GM13976 (cell line): ENCODE measurements around the gene HTR3E.
"Not testable (repeated sequence)": the region's sequence is repeated elsewhere in the genome, so short reads cannot be mapped to it uniquely, and the experiment has no call there.

Source experiments
- DNase-seq: peaks from one replicate; pipeline ENCODE4 v3.0.0; 2012; ENCODE audit warnings: low spot score
- CTCF ChIP-seq: IDR thresholded peaks from 2 replicates; pipeline ENCODE4 v1.5.1; 2012; ENCODE audit warnings: borderline replicate concordance, mild to moderate bottlenecking; ENCODE audit not compliant: insufficient read depth; ENCODE audit errors: extremely low read depth, missing control alignments, control extremely low read depth
- in situ Hi-C: fragments of 300-500 bp; cut with MboI; formaldehyde crosslinking; loops from one replicate; pipeline ENCODE4 v1.12.0; 2022; ENCODE audit warnings: low sequenced_read_pairs, mixed read lengths, inconsistent platforms; ENCODE audit not compliant: unreplicated experiment

Gene HTR3E

GRCh38 chr3:184066211-184066610 lies 30.7 kb upstream of the HTR3E start:
- DNase-seq: no peak
- in situ Hi-C loops: no loop called here
- TF ChIP-seq CTCF: no peak

DNA sequence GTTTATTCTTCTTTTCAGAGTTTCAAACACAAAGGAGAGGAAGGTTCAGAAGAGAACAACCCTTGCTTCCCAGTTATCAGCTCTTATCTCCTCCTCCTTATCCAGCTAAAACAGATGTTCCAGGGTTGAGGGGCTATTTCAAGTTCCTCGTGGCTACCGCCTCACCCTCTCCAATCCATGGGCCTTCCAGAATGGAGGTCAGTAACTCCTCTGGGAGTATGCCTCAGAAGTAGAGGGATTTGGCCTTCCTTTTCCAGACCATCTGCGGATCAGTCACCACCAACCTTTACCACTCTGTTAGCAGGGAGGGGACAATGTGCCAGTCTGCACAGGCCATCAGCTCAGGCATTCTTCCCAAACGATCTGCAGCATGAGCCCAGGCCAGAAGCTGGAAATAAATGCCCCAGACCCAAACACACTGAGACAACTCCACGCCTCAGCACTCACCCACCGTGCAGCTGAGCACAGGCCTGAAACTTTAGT lies 29.2 kb upstream of the HTR3E start:
- in situ Hi-C loops: no loop called here
- no peak for TF ChIP-seq CTCF
- DNase-seq: no peak

GRCh38 chr3:184068344-184068743 lies 28.5 kb upstream of the HTR3E start:
- in situ Hi-C loops: no loop called here
- TF ChIP-seq CTCF: no peak

DNA sequence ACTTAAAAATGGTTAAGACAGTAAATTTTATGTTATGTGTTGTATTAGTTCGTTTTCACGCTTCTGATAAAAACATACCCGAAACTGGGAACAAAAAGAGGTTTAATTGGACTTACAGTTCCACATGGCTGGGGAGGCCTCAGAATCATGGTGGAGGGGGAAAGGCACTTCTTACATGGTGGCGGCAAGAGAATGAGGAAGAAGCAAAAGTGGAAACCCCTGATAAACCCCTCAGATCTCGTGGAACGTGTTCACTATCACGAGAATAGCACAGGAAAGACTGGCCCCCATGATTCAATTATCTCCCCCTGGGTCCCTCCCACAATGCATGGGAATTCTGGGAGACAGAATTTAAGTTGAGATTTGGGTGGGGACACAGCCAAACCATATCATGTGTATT lies 25.7 kb upstream of the HTR3E start:
- DNase-seq, in situ Hi-C loops: not testable (repeated sequence)

More at GRCh38 chr3:184068344-184068743, 28.5 kb upstream of the HTR3E start:
- DNase-seq: no peak

- TF ChIP-seq CTCF: no peak
- in situ Hi-C loops: no loop called here
These were observed 23.2 kb upstream of the HTR3E start for GRCh38 chr3:184073621-184074020.

DNA sequence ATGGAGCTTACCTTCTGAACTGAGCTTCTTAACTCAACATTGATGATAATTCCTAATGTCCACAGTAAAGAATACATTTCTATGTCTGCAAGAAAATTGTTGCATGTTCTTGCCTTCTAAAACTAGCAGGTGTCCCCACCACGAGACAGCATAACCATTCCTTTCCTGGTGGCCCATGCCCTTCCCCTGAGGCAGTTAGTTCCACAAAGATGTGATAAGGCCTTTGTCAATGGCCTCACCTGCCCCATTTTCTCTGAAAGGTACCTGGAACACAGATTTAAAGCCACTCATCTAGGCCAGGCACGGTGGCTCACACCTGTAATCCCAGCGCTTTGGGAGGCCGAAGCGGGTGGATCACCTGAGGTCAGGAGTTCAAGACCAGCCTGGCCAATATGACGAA lies 21.0 kb upstream of the HTR3E start:
- no peak for DNase-seq
- no peak for TF ChIP-seq CTCF
- in situ Hi-C loops: no loop called here

More at GRCh38 chr3:184073621-184074020, 23.2 kb upstream of the HTR3E start:
- no peak for DNase-seq

DNA sequence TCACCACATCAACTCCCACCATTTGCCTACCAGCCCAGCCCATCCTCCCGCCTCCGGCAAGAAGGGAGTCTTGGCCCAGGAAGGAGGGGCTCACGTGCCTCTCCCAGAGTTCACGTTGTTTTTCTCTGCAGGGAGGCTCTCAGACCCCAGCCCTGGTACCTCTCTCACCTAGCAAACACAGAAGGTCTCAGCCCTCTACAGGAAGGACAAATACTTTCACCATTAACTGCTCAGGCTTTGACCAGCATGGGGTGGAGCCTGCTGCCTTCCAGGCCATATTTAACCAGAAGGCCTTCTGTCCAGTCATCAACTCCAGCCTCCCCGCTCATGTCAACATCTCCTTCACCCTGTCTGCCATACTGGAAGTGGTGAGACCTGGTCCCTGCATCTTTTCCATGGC lies 19.0 kb upstream of the HTR3E start:
- DNase-seq: no peak
- TF ChIP-seq CTCF: no peak
- in situ Hi-C loops: no loop called here
